IMR-90 (cell line): Measurements from ENCODE around the gene CHST6. TPM values are rescaled to one million over a fixed set of nuclear protein-coding genes. Genes with fewer than 3 reads are reported as not detected.

Experiments
- ATAC-seq: fragments of 200-7000 bp; cut with Tn5 transposase; 2 replicates; pipeline ENCODE4 v1.9.1; 2020; ENCODE audit warnings: low read depth, mild to moderate bottlenecking, moderate library complexity
- BruUV-seq: library from RNA; stranded (reverse); fragments of 400-500 nt; replicated peaks from 2 replicates; lab custom pipeline; 2021; lab: Mats Ljungman, UMichigan
- CTCF ChIA-PET: fragments of 300-600 bp; formaldehyde crosslinking; extraction: SDS; loops from one replicate; lab custom pipeline; 2021; ENCODE audit warnings: antibody characterized with exemption; lab: Yijun Ruan, JAX
- POLR2A ChIA-PET: fragments of 300-600 bp; sonication (Branson Sonifier 250); formaldehyde crosslinking; loops from one replicate; lab custom pipeline; 2022; ENCODE audit warnings: antibody characterized with exemption; ENCODE audit not compliant: unreplicated experiment; lab: Charles Lee
- DNase-seq: peaks from one replicate; pipeline ENCODE4 v3.0.0; 2013
- H2AFZ ChIP-seq: replicated peaks from 2 replicates; pipeline ENCODE3; 2013; ENCODE audit warnings: low read length, mild to moderate bottlenecking; ENCODE audit not compliant: poor library complexity
- H2AK5ac ChIP-seq: 2 replicates; pipeline ENCODE4 v1.6.1; 2013; ENCODE audit warnings: low read depth, low read length, inconsistent platforms
- H2AK9ac ChIP-seq: replicated peaks from 2 replicates; pipeline ENCODE3; 2013; ENCODE audit warnings: mild to moderate bottlenecking, low read depth, low read length, moderate library complexity; ENCODE audit not compliant: poor library complexity
- H2BK120ac ChIP-seq: 2 replicates; pipeline ENCODE4 v1.6.1; 2013; ENCODE audit warnings: low read depth, low read length, inconsistent platforms
- H2BK15ac ChIP-seq: 3 replicates; pipeline ENCODE4 v1.6.1; 2013; ENCODE audit warnings: low read depth, low read length, inconsistent platforms
- H2BK20ac ChIP-seq: 2 replicates; pipeline ENCODE4 v1.6.1; 2013; ENCODE audit warnings: low read depth, mild to moderate bottlenecking, inconsistent platforms, low read length, moderate library complexity
- H2BK5ac ChIP-seq: 2 replicates; pipeline ENCODE4 v1.6.1; 2013; ENCODE audit warnings: mild to moderate bottlenecking, low read depth, low read length, inconsistent platforms; ENCODE audit not compliant: poor library complexity, severe bottlenecking
- H3K14ac ChIP-seq: replicated peaks from 2 replicates; pipeline ENCODE4 v1.6.1; 2013; ENCODE audit warnings: low read depth, low read length, inconsistent platforms
- H3K18ac ChIP-seq: 2 replicates; pipeline ENCODE4 v1.6.1; 2013; ENCODE audit warnings: low read depth, low read length, control low read depth
- H3K23ac ChIP-seq: 2 replicates; pipeline ENCODE4 v1.6.1; 2013; ENCODE audit warnings: low read depth, low read length, inconsistent platforms
- H3K27ac ChIP-seq: 2 replicates; pipeline ENCODE4 v1.5.1; 2013; ENCODE audit warnings: mild to moderate bottlenecking, control low read depth, low read length; ENCODE audit not compliant: insufficient read depth
- H3K27me3 ChIP-seq: 2 replicates; pipeline ENCODE4 v1.6.1; 2013; ENCODE audit warnings: low read length; ENCODE audit not compliant: control insufficient read depth, insufficient read depth
- H3K36me3 ChIP-seq: 2 replicates; pipeline ENCODE4 v1.6.1; 2013; ENCODE audit warnings: low read length, mixed read lengths; ENCODE audit not compliant: control insufficient read depth, insufficient read depth
- H3K4ac ChIP-seq: 2 replicates; pipeline ENCODE4 v1.6.1; 2013; ENCODE audit warnings: low read depth, low read length, inconsistent platforms
- H3K4me1 ChIP-seq: 2 replicates; pipeline ENCODE4 v1.6.1; 2013; ENCODE audit warnings: low read length, mixed read lengths; ENCODE audit not compliant: control insufficient read depth, insufficient read depth
- H3K4me2 ChIP-seq: 2 replicates; pipeline ENCODE4 v1.6.1; 2013; ENCODE audit warnings: low read depth, mild to moderate bottlenecking, control low read depth, low read length, moderate library complexity
- H3K4me3 ChIP-seq: 2 replicates; pipeline ENCODE4 v1.5.1; 2013; ENCODE audit warnings: low read depth, mild to moderate bottlenecking, control low read depth, low read length, moderate library complexity; ENCODE audit not compliant: insufficient read depth
- H3K56ac ChIP-seq: 2 replicates; pipeline ENCODE4 v1.6.1; 2013; ENCODE audit warnings: low read length, inconsistent platforms; ENCODE audit not compliant: insufficient read depth; ENCODE audit errors: extremely low read depth
- H3K79me1 ChIP-seq, 2 experiments: 2 replicates each; pipeline ENCODE4 v1.6.1; 2013; ENCODE audit warnings: low read length in 2 of 2, inconsistent platforms in 1 of 2, low read depth in 1 of 2
- H3K9ac ChIP-seq: 2 replicates; pipeline ENCODE4 v1.6.1; 2013; ENCODE audit warnings: low read depth, low read length, control low read depth
- H3K9me1 ChIP-seq: 2 replicates; pipeline ENCODE4 v1.6.1; 2013; ENCODE audit warnings: low read length, inconsistent platforms; ENCODE audit not compliant: insufficient read depth
- H3K9me3 ChIP-seq: 2 replicates; pipeline ENCODE4 v1.6.1; 2013; ENCODE audit warnings: low read length; ENCODE audit not compliant: control insufficient read depth, insufficient read depth
- H4K20me1 ChIP-seq: 2 replicates; pipeline ENCODE4 v1.6.1; 2013; ENCODE audit warnings: low read length, inconsistent platforms; ENCODE audit not compliant: insufficient read depth
- H4K5ac ChIP-seq: 2 replicates; pipeline ENCODE4 v1.6.1; 2013; ENCODE audit warnings: mild to moderate bottlenecking, low read depth, low read length, control low read depth
- H4K8ac ChIP-seq, 2 experiments: 2 replicates each; pipeline ENCODE4 v1.6.1; 2013; ENCODE audit warnings: low read depth in 2 of 2, low read length in 2 of 2, control low read depth in 1 of 2, inconsistent platforms in 1 of 2
- H4K91ac ChIP-seq: 2 replicates; pipeline ENCODE4 v1.6.1; 2013; ENCODE audit warnings: low read depth, low read length, inconsistent platforms; ENCODE audit not compliant: insufficient read depth
- CEBPB ChIP-seq: IDR thresholded peaks from 2 replicates; pipeline ENCODE4 v1.6.1; 2012; ENCODE audit warnings: low read depth, low read length, improper control_type of control experiment
- CHD1 ChIP-seq: IDR thresholded peaks from 2 replicates; pipeline ENCODE4 v1.6.1; 2012; ENCODE audit warnings: low read depth, low read length, improper control_type of control experiment
- MAFK ChIP-seq: IDR thresholded peaks from 2 replicates; pipeline ENCODE4 v1.6.1; 2012; ENCODE audit warnings: low read depth, low read length, improper control_type of control experiment
- MAZ ChIP-seq: IDR thresholded peaks from 2 replicates; pipeline ENCODE4 v1.6.1; 2012; ENCODE audit warnings: low read depth, mild to moderate bottlenecking, low read length, improper control_type of control experiment, moderate library complexity, borderline replicate concordance
- POLR2A ChIP-seq: IDR thresholded peaks from 2 replicates; pipeline ENCODE4 v1.6.1; 2012; ENCODE audit warnings: mild to moderate bottlenecking, low read depth, low read length
- SMC3 ChIP-seq: fragments of 150-350 bp; IDR thresholded peaks from 2 replicates; pipeline ENCODE4 v1.6.1; 2016; ENCODE audit warnings: low read depth, mild to moderate bottlenecking, antibody characterized with exemption, low read length, moderate library complexity
- WGBS, 2 experiments: methylation state at CpG; one replicate each; pipeline versions ENCODE4 v1.1.5 to v1.1.7; 2013; ENCODE audit warnings: missing lambda C conversion rate in 2 of 2; ENCODE audit not compliant: insufficient read length in 1 of 2; ENCODE audit errors: extremely low coverage in 2 of 2; 5-methylcytosine and 5-hydroxymethylcytosine counted together
- dilution Hi-C: fragments of 300-500 bp; cut with HindIII; formaldehyde crosslinking; loops from one replicate; pipeline ENCODE4 v1.14.3; 2018; ENCODE audit warnings: low sequenced_read_pairs; ENCODE audit not compliant: unreplicated experiment
- in situ Hi-C: fragments of 300-500 bp; cut with MboI; formaldehyde crosslinking; loops from 3 replicates; pipeline ENCODE4 v1.14.3; 2019; ENCODE audit warnings: low sequenced_read_pairs, inconsistent platforms, mixed read lengths
- intact Hi-C: fragments of 100-400 bp; cut with micrococcal nuclease; formaldehyde crosslinking; loops from 2 replicates; pipeline ENCODE4 v1.10.0; 2022
- polyA plus RNA-seq, 3 experiments: library from polyadenylated mRNA; depleted of rRNA; stranded (reverse); fragments of >200 nt; gene quantifications; 2 replicates each; pipeline ENCODE4 v1.2.3, GENCODE V29; 2012; ENCODE audit warnings: low replicate concordance in 1 of 3
- total RNA-seq: library from RNA; depleted of rRNA; stranded (reverse); fragments of >200 nt; gene quantifications from 2 replicates; pipeline ENCODE4 v1.2.3, GENCODE V29; 2012
- TF ChIP-seq, protein P1 (sequence below): fragments of 150-350 bp; IDR thresholded peaks from 2 replicates; pipeline ENCODE4 v1.6.1; 2016; ENCODE audit warnings: low read depth, mild to moderate bottlenecking, low read length, moderate library complexity, borderline replicate concordance
- TF ChIP-seq, protein P2 (sequence below): fragments of 150-350 bp; IDR thresholded peaks from 2 replicates; pipeline ENCODE4 v1.6.1; 2017; ENCODE audit warnings: mild to moderate bottlenecking, antibody characterized with exemption, low read length, low read depth
- TF ChIP-seq, protein P3 (sequence below): conservative IDR thresholded peaks from 2 replicates; pipeline ENCODE4 v1.5.1; 2012; ENCODE audit warnings: mild to moderate bottlenecking, low read depth, low read length, improper control_type of control experiment

The CHST6 gene
- total and polyA plus RNA-seq, 2 of the 4 experiments (the other 2 are of a cell fraction) = under 0.01 to 0.12 TPM

DNA sequence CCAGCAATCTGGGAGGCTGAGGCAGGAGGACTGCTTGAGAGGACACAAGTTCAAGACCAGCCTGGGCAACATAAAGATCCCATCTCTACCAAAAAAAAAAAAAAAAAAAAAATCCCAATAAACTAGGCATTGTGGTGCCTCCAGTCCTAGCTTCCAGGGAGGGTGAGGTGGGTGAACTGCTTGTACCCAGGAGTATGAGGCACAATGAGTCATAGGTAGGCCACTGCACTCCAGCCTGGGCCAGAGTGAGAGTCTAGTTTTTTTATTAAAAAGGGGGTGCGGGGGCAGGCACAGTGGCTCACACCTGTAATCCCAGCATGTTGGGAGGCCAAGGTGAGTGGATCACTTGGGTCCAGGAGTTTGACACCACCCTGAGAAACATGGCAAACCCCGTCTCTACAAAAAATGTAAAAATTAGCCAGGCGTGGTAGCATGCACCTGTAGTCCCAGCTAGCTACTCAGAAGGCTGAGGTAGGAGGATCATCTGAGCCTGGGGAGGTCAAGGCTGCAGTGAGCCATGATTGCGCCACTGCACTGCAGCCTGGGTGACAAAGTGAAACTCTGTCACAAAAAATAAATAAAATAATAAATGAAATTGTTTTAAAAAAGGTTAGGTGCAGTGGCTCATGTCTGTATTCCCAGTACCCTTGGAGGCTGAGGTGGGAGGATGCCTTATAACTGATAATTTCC is 7.8 kb upstream of the CHST6 start:
- Histone ChIP-seq H3K79me1 (no peaks in the 10 kb centered on the region), H3K9me1 (no peaks in the 10 kb centered on the region; the same call in 1 of the 2 replicates), H4K20me1 (no peaks in the 10 kb centered on the region), H3K9ac (no peak overlapping the region), H3K36me3 (no peaks in the 10 kb centered on the region), H3K4me2 (no peak overlapping the region), H2AFZ (no peak overlapping the region), H3K27ac (no peak overlapping the region), H3K4me3 (no peak overlapping the region), H3K9me3 (no peaks in the 10 kb centered on the region), H4K5ac (no peak overlapping the region), H3K18ac (no peak overlapping the region), H3K4ac (no peak overlapping the region), H3K27me3 (peaks cover 2% of the 10 kb centered on the region; the same call in 1 of the 2 replicates), H4K8ac (no peak overlapping the region), H3K56ac (no peak overlapping the region), H4K91ac (no peak overlapping the region), H2BK15ac (no peak overlapping the region), H2BK120ac (no peak overlapping the region), H2BK5ac (no peak overlapping the region), H2AK9ac (no peak overlapping the region), H3K23ac (no peak overlapping the region), H3K14ac (no peak overlapping the region), H2AK5ac (no peak overlapping the region), H2BK20ac (no peak overlapping the region), H3K4me1 (no peaks in the 10 kb centered on the region; the same call in 1 of the 2 replicates)
- BruUV-seq = no TSS peak
- TF ChIP-seq MAFK = no peak
- TF ChIP-seq, protein P1, sequence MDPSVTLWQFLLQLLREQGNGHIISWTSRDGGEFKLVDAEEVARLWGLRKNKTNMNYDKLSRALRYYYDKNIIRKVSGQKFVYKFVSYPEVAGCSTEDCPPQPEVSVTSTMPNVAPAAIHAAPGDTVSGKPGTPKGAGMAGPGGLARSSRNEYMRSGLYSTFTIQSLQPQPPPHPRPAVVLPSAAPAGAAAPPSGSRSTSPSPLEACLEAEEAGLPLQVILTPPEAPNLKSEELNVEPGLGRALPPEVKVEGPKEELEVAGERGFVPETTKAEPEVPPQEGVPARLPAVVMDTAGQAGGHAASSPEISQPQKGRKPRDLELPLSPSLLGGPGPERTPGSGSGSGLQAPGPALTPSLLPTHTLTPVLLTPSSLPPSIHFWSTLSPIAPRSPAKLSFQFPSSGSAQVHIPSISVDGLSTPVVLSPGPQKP = no peak
- TF ChIP-seq CHD1 = no peak
- TF ChIP-seq, protein P2, sequence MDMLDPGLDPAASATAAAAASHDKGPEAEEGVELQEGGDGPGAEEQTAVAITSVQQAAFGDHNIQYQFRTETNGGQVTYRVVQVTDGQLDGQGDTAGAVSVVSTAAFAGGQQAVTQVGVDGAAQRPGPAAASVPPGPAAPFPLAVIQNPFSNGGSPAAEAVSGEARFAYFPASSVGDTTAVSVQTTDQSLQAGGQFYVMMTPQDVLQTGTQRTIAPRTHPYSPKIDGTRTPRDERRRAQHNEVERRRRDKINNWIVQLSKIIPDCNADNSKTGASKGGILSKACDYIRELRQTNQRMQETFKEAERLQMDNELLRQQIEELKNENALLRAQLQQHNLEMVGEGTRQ = no peak
- no peak for TF ChIP-seq MAZ
- TF ChIP-seq SMC3 = no peak
- no peak for TF ChIP-seq CEBPB
- TF ChIP-seq, protein P3, sequence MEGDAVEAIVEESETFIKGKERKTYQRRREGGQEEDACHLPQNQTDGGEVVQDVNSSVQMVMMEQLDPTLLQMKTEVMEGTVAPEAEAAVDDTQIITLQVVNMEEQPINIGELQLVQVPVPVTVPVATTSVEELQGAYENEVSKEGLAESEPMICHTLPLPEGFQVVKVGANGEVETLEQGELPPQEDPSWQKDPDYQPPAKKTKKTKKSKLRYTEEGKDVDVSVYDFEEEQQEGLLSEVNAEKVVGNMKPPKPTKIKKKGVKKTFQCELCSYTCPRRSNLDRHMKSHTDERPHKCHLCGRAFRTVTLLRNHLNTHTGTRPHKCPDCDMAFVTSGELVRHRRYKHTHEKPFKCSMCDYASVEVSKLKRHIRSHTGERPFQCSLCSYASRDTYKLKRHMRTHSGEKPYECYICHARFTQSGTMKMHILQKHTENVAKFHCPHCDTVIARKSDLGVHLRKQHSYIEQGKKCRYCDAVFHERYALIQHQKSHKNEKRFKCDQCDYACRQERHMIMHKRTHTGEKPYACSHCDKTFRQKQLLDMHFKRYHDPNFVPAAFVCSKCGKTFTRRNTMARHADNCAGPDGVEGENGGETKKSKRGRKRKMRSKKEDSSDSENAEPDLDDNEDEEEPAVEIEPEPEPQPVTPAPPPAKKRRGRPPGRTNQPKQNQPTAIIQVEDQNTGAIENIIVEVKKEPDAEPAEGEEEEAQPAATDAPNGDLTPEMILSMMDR = no peak
- TF ChIP-seq POLR2A = no peak
- intact Hi-C loops = no loop called here
- ChIA-PET CTCF (interaction anchor here (1.5 kb wide), 1 partner anchor 14 kb away, joined by 4 read pairs; no protein-coding TSS in a partner anchor), POLR2A (no interaction called here)
- dilution Hi-C loops = no loop called here
- 40% methylated on average over 1 of the region's 4 CpGs; no CpG with 5 or more reads in 1 of the 2 experiments for WGBS, 2 experiments
- ATAC-seq = no peak
- in situ Hi-C loops = no loop called here
- no peak for DNase-seq
